ENCODE measurements around the gene PLEKHF1. TPM values are rescaled to one million over a fixed set of nuclear protein-coding genes. Genes with fewer than 3 reads are reported as not detected.
A peak's percentile ranks its signal among the peaks of the same experiment; 100 is the strongest.

PLEKHF1 gene
- total and polyA plus RNA-seq, 2 of the 13 experiments (the other 11 are each of a cell fraction or from before 2014, with no cell fraction given) = 2.9 to 3.8 TPM

- TF ChIP-seq ZBTB4 (CRISPR knock-in tag; IDR thresholded peaks at IDR 0.05; ENCODE audit: borderline replicate concordance) (no peak), ZFP82 (CRISPR knock-in tag; IDR thresholded peaks at IDR 0.05; ENCODE audit: borderline replicate concordance) (no peak), XBP1 (CRISPR knock-in tag; IDR thresholded peaks at IDR 0.05) (no peak), BHLHE40 (IDR thresholded peaks at IDR 0.05; ENCODE audit: low read length) (no peak), RARA (CRISPR knock-in tag; IDR thresholded peaks at IDR 0.05) (peak; percentile 59), BRD4 (CRISPR knock-in tag; IDR thresholded peaks at IDR 0.05) (peak; percentile 19), BRCA1 (CRISPR knock-in tag; IDR thresholded peaks at IDR 0.05) (no peak), NR0B2 (CRISPR knock-in tag; IDR thresholded peaks at IDR 0.05) (no peak), MXI1 (IDR thresholded peaks at IDR 0.05; ENCODE audit: borderline replicate concordance, low read depth, low read length) (peak; percentile 92; the same call in 1 of the 3 replicates), DZIP1 (CRISPR knock-in tag; IDR thresholded peaks at IDR 0.05) (no peak), ZSCAN5A (CRISPR knock-in tag; IDR thresholded peaks at IDR 0.05; ENCODE audit: borderline replicate concordance) (no peak), ZNF879 (CRISPR knock-in tag; IDR thresholded peaks at IDR 0.05) (no peak), RARG (CRISPR knock-in tag; IDR thresholded peaks at IDR 0.05; ENCODE audit: low read depth) (no peak), ELF1 (CRISPR knock-in tag; IDR thresholded peaks at IDR 0.05) (no peak), KMT2A (CRISPR knock-in tag; IDR thresholded peaks at IDR 0.05) (no peak), NKX3-1 (CRISPR knock-in tag; IDR thresholded peaks at IDR 0.05) (peak; percentile 74; the same call in 1 of the 2 replicates), ZFP37 (CRISPR knock-in tag; IDR thresholded peaks at IDR 0.05; ENCODE audit: borderline replicate concordance) (no peak), HOXA3 (CRISPR knock-in tag; IDR thresholded peaks at IDR 0.05) (peak; percentile 46), ZNF20 (CRISPR knock-in tag; IDR thresholded peaks at IDR 0.05) (no peak), ZNF484 (CRISPR knock-in tag; IDR thresholded peaks at IDR 0.05; ENCODE audit: borderline replicate concordance, low read depth) (no peak), CREBL2 (CRISPR knock-in tag; IDR thresholded peaks at IDR 0.05; ENCODE audit: borderline replicate concordance) (no peak; the same call in 1 of the 2 replicates), ZNF331 (CRISPR knock-in tag; IDR thresholded peaks at IDR 0.05) (no peak)
Measured at GRCh38 chr19:29714953-29715700, 49.9 kb downstream of the PLEKHF1 start, which contains the start of gene C19orf12 (continued).
